GM19452 (cell line): ENCODE results near the gene SPRYD3.
A peak's percentile ranks its signal among the peaks of the same experiment; 100 is the strongest.
"Not testable (repeated sequence)": the region's sequence is repeated elsewhere in the genome, so short reads cannot be mapped to it uniquely, and the experiment has no call there.

Experiments used
- ATAC-seq: cut with Tn5 transposase; IDR thresholded peaks from one replicate; pipeline ENCODE4 v1.9.1; 2021; ENCODE audit not compliant: unreplicated experiment

The SPRYD3 gene

DNA sequence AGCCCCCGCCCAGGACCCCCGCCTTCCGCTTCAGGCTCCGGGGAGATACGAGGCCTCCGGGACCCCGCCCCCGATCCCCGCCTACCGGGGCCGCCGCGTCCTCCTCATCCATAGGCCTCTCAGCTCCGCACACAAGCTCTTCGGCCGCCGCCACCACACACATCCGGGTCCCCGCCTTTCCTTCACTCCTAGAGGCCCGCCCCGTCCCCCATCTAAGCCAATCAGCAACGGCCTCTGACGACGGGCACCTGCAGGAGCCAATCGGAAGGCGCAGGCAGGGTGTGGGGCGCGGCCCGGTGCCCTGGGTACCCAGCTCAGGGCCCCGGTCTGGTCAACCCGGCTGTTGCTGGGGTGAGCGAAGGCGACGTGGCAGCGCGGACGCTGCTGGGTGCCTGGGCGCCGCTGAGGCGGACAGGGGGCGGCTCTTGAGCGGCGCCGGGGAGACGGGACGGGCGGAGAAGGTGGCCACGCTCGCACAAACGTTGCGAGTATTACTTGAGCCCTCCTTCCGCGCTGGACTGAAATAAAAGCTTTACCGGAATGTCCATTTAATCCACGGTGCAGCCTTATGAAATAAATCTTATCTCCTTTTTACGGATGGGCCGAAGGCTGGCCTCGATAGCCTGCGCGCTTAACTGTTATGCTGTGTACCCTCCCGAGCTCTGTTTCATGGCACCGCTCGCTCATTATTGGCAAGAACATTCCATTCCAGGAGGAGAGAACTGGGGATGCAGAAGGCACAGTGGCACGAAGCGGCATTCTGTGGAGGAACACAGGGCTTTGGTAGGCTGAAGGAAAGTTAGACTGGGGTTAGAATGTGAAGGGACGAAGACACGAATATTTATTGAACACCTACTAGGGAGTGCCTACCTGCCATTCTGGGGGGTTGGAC lies at the start of gene SPRYD3:
TSS of gene SPRYD3 (minus strand) at position 165 of the 892 bp plus-strand sequence. CDS start at position 108, 57 bp downstream.
- ATAC-seq = peak; percentile 96

GRCh38 chr12:53127169-53127568 lies 48.0 kb upstream of the SPRYD3 start:
- ATAC-seq = no peak

- no peak for ATAC-seq
Measured at GRCh38 chr12:53124352-53124723, 45.1 kb upstream of the SPRYD3 start.

DNA sequence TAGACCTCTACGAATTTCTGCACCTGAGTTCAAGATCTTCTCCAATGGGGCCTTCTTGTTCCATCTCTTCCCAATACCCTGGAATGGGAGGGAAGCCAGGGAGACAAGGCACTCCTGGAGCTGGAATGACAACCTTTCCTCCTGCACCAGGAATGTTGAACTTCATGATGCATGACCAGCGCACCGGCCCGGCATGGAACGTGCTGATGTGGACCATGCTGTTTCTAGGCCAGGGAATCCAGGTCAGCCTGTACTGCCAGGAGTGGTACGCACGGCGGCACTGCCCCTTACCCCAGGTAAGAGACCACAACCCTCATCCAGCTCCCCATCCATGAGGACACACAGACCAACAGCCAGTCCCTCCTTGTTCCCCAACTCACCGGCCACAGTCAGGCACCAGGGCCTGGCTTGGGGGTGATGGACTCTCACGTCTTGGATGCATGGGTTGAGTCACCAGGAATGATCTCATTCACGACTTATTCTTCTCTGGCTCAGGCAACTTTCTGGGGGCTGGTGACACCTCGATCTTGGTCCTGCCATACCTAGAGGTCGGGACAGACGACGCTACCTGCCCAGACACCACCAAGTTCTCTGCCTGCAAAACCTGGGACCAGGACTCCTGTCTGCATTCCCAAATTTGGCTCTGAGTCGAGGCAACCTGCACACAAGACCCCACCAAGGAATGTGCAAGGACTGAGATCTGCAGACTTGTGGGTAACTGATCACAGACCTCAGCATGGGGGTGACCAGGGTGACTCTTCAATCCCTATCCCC lies 44.6 kb upstream of the SPRYD3 start:
- no peak for ATAC-seq

DNA sequence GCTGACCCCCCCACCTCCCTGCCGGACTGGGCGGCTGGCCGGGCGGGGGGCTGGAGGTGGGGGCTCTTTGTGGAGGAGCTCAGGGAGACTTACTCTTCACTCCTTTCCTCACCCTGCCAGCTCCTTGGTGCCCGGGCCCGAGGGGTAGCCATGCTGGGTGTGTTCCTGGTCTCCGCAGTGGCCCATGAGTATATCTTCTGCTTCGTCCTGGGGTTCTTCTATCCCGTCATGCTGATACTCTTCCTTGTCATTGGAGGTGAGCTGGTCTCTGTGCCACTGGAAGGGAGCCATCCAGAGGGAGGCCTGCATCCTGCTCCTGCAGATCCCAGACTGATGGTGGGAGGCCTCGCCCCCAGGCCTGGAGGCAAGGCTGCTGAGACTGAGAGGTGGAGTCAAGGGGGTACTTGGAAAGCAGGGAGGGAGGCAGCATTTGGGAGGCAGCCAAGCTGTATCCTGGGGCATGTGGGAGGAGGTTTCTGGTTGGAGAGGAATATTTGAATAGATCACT lies 43.8 kb upstream of the SPRYD3 start:
- ATAC-seq = no peak

DNA sequence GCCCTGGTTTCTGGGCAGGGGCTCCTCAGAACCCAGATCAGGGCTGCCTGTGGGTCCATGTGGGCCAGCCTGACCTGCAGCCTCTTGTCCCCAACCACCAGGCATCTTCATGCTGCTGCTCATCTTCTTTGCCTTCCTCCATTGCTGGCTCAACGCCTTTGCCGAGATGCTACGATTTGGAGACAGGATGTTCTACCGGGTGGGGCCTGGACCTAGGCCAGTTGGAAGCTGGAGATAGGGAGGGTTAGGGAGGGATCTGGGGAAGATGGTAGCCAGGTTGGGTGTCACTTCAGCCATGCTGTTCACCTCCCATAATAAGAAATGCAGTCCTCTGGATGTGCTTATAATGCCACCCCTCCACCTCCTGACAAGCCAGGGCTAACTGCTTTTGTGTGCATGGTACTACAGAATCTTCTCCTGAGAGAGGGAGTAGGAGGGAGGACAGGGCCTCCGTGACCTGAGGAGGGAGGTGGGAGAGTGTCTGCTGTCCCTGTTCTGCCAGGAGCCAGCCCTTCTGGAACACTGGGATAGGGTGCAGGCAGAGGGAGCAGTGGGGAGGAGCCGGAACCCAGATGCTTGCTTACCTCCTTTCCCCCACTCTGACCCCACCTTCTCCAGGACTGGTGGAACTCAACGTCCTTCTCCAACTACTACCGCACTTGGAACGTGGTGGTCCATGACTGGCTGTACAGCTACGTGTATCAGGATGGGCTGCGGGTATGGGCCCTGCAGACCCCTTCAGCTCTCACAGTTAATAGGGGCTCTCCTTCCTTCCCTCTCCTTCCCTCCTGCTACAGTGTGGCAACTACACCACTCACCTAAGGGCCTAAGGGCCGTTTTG lies 41.7 kb upstream of the SPRYD3 start:
- no peak for ATAC-seq

DNA sequence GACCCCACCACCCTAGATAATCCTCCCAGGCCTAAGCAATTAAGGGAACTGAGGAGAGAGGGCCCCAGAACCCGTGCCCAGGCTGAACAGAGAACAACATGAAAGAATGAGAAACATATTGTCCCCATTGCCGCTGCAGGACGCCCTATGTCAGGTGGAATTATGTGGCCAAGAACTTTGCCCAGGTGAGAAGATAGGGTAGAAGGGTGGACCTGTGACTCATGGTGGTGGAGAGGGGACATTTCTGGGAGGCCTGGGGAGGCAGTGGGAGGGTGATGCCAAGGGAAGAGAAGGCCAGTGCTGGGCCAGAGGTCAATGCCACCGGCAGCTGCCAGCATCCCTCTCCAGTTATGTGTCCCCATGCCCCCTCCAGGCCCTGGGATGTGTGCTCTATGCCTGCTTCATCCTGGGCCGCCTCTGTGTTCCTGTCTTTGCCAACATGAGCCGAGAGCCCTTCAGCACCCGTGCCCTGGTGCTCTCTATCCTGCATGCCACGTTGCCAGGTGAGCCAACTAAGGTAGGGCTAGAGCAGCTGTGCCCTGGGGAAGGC lies 39.6 kb upstream of the SPRYD3 start:
- ATAC-seq = no peak

GRCh38 chr12:53115891-53116648 lies 36.9 kb upstream of the SPRYD3 start:
- no peak for ATAC-seq

DNA sequence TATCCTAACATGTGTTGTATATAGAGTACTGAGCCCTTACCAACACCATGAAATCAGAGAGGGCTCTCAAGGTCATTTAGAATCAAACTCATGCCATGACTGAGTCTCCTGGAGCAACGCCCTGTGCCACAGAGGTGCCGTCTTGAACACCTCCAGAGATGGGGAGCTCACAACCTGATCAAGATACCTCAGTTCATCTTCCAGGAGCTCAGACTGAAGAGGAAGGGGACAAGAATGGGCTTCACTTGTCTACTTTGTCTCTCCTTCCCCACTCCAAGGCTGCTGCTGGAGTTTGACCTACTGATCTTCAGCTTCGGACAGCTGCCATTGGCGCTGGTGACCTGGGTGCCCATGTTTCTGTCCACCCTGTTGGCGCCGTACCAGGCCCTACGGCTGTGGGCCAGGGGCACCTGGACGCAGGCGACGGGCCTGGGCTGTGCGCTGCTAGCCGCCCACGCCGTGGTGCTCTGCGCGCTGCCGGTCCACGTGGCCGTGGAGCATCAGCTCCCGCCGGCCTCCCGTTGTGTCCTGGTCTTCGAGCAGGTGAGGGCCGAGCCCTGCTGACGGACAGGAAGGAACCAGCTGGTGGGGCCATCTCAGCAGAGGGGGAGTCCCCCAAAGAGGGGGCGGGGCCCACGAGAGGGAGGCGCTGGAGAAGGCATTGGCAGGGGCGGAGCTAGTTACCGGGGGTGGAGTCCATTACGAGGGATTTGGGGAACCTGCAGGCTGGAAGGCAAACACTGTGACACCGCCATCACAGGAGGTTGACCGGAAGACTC lies 36.1 kb upstream of the SPRYD3 start:
- no peak for ATAC-seq

DNA sequence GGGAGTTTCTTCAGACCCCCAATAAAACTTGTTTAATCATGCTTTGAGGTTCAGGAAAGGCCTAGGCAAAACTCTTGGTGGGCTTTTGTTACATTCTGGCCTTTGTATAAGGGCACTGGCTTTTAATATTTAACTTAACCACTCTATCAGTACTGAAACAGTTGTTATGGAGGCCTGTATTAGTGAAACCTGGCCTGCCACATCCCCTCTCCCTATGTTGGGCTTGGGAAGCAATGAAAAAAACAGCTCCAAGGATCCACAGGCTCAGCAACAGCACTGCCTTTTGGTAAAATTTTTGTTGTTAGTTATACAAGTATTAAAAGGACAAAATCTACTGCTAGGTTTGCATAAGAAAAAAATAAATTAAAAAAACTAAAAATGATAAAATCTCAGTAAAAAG lies 34.8 kb upstream of the SPRYD3 start:
- ATAC-seq = no peak

DNA sequence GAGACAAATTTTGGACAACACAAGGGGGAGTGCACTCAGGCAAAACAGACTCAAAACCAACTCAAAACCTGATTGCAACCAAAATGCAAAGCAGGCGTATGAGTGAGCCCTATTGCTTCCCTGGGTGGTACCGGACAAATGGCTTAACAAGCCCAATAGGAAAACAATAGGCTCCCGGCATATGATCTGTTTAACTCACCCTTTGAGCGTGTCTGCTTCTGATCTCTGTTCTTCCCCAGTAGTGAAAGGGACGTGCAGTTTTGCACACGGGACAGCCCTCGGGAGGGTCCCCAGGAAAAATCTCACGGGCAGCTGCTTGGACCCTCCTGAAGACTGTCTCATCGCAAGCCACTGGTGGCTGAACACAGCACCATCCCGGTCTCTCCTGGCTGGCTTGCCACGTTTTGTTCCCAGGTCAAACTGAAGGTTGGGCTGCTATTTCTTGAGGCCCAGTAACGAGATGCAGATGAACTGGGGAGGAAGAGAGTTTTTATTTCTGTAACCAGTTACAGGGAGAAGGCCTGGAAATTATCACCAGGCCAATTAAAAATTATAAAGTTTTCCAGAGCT lies 34.0 kb upstream of the SPRYD3 start:
- no peak for ATAC-seq

GRCh38 chr12:53112431-53112830 lies 33.2 kb upstream of the SPRYD3 start:
- ATAC-seq = not testable (repeated sequence)

DNA sequence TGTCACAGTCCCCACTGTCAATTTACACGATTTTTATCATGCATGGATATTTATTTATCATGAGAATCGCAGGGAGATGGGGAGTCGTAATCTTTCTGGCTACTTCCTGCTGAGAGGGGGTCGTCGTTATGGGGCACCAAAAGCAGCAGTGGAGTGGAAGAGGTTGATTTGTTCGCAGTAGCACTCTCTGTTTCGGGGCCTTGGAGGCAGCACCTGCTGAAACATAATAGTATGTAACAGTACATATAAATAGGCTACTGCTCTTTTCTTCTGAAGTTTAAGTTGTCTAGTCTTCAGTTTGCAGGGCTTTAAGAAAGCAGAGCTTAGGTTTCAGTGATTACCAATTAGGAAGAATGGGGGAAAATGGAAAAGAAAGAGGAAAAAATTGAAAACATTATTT lies 27.9 kb upstream of the SPRYD3 start:
- ATAC-seq = no peak

- ATAC-seq = no peak
Measured at GRCh38 chr12:53105712-53106439, 26.7 kb upstream of the SPRYD3 start.

DNA sequence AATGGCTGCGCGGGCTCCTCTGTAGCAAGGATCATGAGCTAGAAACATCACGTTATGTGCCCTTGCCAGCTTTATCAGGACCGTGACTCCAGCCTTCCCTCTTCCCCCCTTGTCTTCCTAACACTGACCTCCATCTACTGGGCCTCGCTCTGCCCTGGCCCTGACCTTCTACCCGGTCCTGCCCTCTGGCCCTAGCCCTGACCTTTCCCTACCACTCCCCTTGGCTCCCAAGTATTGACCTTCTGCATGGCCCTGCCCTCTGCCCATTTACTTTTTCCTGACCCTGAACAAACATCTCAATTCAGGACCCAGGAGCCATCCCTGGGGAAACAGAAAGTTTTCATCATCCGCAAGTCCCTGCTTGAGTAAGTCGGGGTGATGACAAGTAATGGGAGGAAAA lies 26.1 kb upstream of the SPRYD3 start:
- ATAC-seq = no peak

GRCh38 chr12:53103860-53104305 lies 24.7 kb upstream of the SPRYD3 start:
- ATAC-seq = no peak

- ATAC-seq = peak; percentile 71
Measured at GRCh38 chr12:53102883-53103807, 24.0 kb upstream of the SPRYD3 start, which contains the start of gene SOAT2. TSS of gene SOAT2 (plus strand) at chr12:53103486. CDS start at chr12:53103578, 92 bp downstream.
